ENCODE measurements around the gene YAF2. TPM values are rescaled to one million over a fixed set of nuclear protein-coding genes. Genes with fewer than 3 reads are reported as not detected.
A peak's percentile ranks its signal among the peaks of the same experiment; 100 is the strongest.

Gene YAF2
- total and polyA plus RNA-seq, 2 of the 13 experiments (the other 11 are each of a cell fraction or from before 2014, with no cell fraction given) = 8.4 to 11.7 TPM

DNA sequence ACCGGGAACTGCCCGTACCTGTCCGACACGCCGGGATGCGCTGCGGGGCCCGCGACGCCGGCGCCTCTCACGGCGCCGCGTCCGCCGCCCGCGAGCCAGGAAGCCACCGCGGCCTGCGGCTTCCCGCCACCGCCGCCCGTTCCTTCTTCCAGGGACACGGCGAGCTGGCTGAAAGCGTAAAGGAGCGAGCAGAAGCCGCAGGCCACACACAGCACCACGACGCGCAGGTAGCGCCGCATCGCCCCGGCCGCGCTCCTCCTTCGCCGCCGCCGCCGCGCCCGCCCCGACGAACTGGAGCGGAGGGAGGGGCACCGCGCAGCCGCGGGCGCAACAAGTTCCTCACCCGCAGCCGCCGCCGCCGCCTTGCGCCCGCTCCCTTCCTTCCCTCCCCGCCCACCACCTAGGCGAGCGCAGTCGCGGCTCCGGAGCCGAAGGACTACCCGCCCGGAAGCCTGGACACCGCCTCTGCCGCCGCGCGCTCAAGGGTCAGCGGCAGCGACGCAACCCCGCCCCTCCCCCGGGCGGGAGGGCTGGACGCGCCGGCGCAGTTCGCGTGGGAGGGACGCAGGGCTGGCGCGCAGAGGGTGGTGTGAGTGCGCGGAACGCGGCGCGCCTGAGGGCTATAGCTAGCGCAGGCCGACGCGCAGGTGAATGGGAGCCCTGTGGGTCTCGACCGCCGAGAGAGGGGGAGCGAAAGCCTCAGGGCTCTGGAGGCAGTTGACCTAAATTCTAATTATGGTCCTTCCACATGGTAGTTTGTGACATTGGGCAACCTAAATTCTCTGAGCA, 93.4 kb downstream of the YAF2 start, which contains the start of gene GXYLT1 (continued):
- TF ChIP-seq TOE1 (CRISPR knock-in tag; IDR thresholded peaks at IDR 0.05) = no peak; the same call in 1 of the 2 replicates
- TF ChIP-seq AHR (CRISPR knock-in tag; IDR thresholded peaks at IDR 0.05) = no peak; the same call in 1 of the 2 replicates
- no peak for TF ChIP-seq HIVEP1 (CRISPR knock-in tag; IDR thresholded peaks at IDR 0.05)
- TF ChIP-seq, protein P1, sequence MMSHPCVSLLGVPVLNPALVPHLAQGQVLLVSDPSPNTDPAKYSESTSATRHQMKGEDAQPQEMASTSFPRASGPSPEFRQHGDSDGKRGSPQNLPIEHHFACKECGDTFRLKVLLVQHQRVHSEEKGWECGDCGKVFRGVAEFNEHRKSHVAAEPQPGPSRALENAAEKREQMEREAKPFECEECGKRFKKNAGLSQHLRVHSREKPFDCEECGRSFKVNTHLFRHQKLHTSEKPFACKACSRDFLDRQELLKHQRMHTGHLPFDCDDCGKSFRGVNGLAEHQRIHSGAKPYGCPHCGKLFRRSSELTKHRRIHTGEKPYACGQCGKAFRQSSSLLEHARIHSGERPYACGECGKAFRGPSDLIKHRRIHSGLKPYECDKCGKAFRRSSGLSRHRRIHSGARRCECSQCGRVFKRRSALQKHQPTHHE (CRISPR knock-in tag; IDR thresholded peaks at IDR 0.05; ENCODE audit: borderline replicate concordance) = no peak; the same call in 1 of the 2 replicates
- TF ChIP-seq, protein P2, sequence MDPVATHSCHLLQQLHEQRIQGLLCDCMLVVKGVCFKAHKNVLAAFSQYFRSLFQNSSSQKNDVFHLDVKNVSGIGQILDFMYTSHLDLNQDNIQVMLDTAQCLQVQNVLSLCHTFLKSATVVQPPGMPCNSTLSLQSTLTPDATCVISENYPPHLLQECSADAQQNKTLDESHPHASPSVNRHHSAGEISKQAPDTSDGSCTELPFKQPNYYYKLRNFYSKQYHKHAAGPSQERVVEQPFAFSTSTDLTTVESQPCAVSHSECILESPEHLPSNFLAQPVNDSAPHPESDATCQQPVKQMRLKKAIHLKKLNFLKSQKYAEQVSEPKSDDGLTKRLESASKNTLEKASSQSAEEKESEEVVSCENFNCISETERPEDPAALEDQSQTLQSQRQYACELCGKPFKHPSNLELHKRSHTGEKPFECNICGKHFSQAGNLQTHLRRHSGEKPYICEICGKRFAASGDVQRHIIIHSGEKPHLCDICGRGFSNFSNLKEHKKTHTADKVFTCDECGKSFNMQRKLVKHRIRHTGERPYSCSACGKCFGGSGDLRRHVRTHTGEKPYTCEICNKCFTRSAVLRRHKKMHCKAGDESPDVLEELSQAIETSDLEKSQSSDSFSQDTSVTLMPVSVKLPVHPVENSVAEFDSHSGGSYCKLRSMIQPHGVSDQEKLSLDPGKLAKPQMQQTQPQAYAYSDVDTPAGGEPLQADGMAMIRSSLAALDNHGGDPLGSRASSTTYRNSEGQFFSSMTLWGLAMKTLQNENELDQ (CRISPR knock-in tag; IDR thresholded peaks at IDR 0.05; ENCODE audit: borderline replicate concordance) = no peak
- TF ChIP-seq, protein P3, sequence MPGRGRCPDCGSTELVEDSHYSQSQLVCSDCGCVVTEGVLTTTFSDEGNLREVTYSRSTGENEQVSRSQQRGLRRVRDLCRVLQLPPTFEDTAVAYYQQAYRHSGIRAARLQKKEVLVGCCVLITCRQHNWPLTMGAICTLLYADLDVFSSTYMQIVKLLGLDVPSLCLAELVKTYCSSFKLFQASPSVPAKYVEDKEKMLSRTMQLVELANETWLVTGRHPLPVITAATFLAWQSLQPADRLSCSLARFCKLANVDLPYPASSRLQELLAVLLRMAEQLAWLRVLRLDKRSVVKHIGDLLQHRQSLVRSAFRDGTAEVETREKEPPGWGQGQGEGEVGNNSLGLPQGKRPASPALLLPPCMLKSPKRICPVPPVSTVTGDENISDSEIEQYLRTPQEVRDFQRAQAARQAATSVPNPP (CRISPR knock-in tag; IDR thresholded peaks at IDR 0.05) = peak; percentile 21; the same call in 1 of the 2 replicates
- TF ChIP-seq, protein P4, sequence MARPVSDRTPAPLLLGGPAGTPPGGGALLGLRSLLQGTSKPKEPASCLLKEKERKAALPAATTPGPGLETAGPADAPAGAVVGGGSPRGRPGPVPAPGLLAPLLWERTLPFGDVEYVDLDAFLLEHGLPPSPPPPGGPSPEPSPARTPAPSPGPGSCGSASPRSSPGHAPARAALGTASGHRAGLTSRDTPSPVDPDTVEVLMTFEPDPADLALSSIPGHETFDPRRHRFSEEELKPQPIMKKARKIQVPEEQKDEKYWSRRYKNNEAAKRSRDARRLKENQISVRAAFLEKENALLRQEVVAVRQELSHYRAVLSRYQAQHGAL (CRISPR knock-in tag; IDR thresholded peaks at IDR 0.05; ENCODE audit: not compliant biosample characterization) = peak; percentile 64
- TF ChIP-seq, protein P5, sequence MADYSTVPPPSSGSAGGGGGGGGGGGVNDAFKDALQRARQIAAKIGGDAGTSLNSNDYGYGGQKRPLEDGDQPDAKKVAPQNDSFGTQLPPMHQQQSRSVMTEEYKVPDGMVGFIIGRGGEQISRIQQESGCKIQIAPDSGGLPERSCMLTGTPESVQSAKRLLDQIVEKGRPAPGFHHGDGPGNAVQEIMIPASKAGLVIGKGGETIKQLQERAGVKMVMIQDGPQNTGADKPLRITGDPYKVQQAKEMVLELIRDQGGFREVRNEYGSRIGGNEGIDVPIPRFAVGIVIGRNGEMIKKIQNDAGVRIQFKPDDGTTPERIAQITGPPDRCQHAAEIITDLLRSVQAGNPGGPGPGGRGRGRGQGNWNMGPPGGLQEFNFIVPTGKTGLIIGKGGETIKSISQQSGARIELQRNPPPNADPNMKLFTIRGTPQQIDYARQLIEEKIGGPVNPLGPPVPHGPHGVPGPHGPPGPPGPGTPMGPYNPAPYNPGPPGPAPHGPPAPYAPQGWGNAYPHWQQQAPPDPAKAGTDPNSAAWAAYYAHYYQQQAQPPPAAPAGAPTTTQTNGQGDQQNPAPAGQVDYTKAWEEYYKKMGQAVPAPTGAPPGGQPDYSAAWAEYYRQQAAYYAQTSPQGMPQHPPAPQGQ (CRISPR knock-in tag; IDR thresholded peaks at IDR 0.05; ENCODE audit: borderline replicate concordance) = 0 out of 2 replicates have a peak, but pooled peaks have one; percentile 30
- TF ChIP-seq ZSCAN25 (CRISPR knock-in tag; IDR thresholded peaks at IDR 0.05) = peak; percentile 85
- TF ChIP-seq, protein P6, sequence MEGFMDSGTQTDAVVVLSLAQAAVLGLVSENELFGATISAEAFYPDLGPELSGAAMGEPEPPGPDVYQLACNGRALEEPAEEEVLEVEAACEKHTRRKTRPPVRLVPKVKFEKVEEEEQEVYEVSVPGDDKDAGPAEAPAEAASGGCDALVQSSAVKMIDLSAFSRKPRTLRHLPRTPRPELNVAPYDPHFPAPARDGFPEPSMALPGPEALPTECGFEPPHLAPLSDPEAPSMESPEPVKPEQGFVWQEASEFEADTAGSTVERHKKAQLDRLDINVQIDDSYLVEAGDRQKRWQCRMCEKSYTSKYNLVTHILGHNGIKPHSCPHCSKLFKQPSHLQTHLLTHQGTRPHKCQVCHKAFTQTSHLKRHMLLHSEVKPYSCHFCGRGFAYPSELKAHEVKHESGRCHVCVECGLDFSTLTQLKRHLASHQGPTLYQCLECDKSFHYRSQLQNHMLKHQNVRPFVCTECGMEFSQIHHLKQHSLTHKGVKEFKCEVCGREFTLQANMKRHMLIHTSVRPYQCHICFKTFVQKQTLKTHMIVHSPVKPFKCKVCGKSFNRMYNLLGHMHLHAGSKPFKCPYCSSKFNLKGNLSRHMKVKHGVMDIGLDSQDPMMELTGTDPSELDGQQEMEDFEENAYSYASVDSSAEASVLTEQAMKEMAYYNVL (CRISPR knock-in tag; IDR thresholded peaks at IDR 0.05; ENCODE audit: borderline replicate concordance) = no peak
- TF ChIP-seq, protein P7, sequence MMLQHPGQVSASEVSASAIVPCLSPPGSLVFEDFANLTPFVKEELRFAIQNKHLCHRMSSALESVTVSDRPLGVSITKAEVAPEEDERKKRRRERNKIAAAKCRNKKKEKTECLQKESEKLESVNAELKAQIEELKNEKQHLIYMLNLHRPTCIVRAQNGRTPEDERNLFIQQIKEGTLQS (CRISPR knock-in tag; IDR thresholded peaks at IDR 0.05) = no peak; the same call in none of the 2 replicates
- TF ChIP-seq ATF1 (CRISPR knock-in tag; IDR thresholded peaks at IDR 0.05) = no peak
- TF ChIP-seq ZNF225 (CRISPR knock-in tag; IDR thresholded peaks at IDR 0.05) = peak; percentile 72; the same call in 1 of the 2 replicates
- peak; percentile 81; the same call in 1 of the 2 replicates for TF ChIP-seq ZNF766 (CRISPR knock-in tag; IDR thresholded peaks at IDR 0.05; ENCODE audit: borderline replicate concordance)
- peak; percentile 64 for TF ChIP-seq TEAD3 (CRISPR knock-in tag; optimal IDR thresholded peaks at IDR 0.05; ENCODE audit: borderline replicate concordance)

Measured in HepG2 (cell line).